PC-9 (cell line): ENCODE data around the gene CYP11A1. TPM values are rescaled to one million over a fixed set of nuclear protein-coding genes. Genes with fewer than 3 reads are reported as not detected.

Experiments used
- BruUV-seq: library from RNA; stranded (reverse); fragments of 400-500 nt; replicated peaks from 2 replicates; lab custom pipeline; 2021; lab: Mats Ljungman, UMichigan
- CTCF ChIA-PET: fragments of 300-600 bp; sonication (Branson Sonifier 250); formaldehyde crosslinking; loops from one replicate; lab custom pipeline; 2022; ENCODE audit warnings: antibody characterized with exemption; lab: Charles Lee
- POLR2A ChIA-PET: fragments of 300-600 bp; sonication (Branson Sonifier 250); formaldehyde crosslinking; loops from one replicate; lab custom pipeline; 2022; ENCODE audit warnings: antibody characterized with exemption; ENCODE audit not compliant: unreplicated experiment; lab: Charles Lee
- DNase-seq, 2 experiments: peaks; one replicate each; pipeline versions ENCODE4 v3.0.0 to v3.0.0-alpha.2; 2015 to 2022; ENCODE audit warnings: mixed read lengths in 1 of 2
- H2AFZ ChIP-seq: fragments of 200-600 bp; sonication (generic); 2 replicates; pipeline ENCODE4 v1.8.1; 2017; ENCODE audit warnings: antibody characterized with exemption
- H3F3A ChIP-seq: fragments of 200-600 bp; sonication (generic); 2 replicates; pipeline ENCODE4 v1.8.1; 2017; ENCODE audit warnings: antibody characterized with exemption, mild to moderate bottlenecking, low read depth; ENCODE audit not compliant: insufficient read depth
- H3K27ac ChIP-seq: fragments of 200-600 bp; sonication (generic); 2 replicates; pipeline ENCODE4 v1.6.1; 2016; ENCODE audit warnings: mixed run types
- H3K27me3 ChIP-seq: fragments of 200-600 bp; sonication (generic); 2 replicates; pipeline ENCODE4 v1.6.1; 2016; ENCODE audit warnings: low read depth, mixed run types; ENCODE audit not compliant: insufficient read depth
- H3K36me3 ChIP-seq: fragments of 200-600 bp; sonication (generic); 2 replicates; pipeline ENCODE4 v1.6.1; 2016; ENCODE audit warnings: low read depth, mixed run types
- H3K4me1 ChIP-seq: fragments of 200-600 bp; sonication (generic); replicated peaks from 2 replicates; pipeline ENCODE4 v1.6.1; 2016; ENCODE audit warnings: mixed run types; ENCODE audit not compliant: insufficient read depth
- H3K4me2 ChIP-seq: fragments of 200-600 bp; sonication (generic); 2 replicates; pipeline ENCODE4 v1.6.1; 2017; ENCODE audit warnings: mixed run types
- H3K4me3 ChIP-seq: fragments of 200-600 bp; sonication (generic); 2 replicates; pipeline ENCODE4 v1.6.1; 2016; ENCODE audit warnings: mixed run types
- H3K79me2 ChIP-seq: fragments of 200-600 bp; sonication (generic); 2 replicates; pipeline ENCODE4 v1.6.1; 2017; ENCODE audit warnings: low read depth, mixed run types
- H3K9me2 ChIP-seq: fragments of 200-600 bp; sonication (generic); 2 replicates; pipeline ENCODE4 v1.8.1; 2017; ENCODE audit warnings: mild to moderate bottlenecking; ENCODE audit not compliant: insufficient read depth
- H3K9me3 ChIP-seq: fragments of 200-600 bp; sonication (generic); 2 replicates; pipeline ENCODE4 v1.8.1; 2016; ENCODE audit warnings: low read depth; ENCODE audit not compliant: insufficient read depth
- H4K20me1 ChIP-seq: fragments of 200-600 bp; sonication (generic); 2 replicates; pipeline ENCODE4 v1.8.1; 2017; ENCODE audit not compliant: insufficient read depth
- EZH2 ChIP-seq: fragments of 200-600 bp; sonication (generic); IDR thresholded peaks from 2 replicates; pipeline ENCODE4 v1.8.0; 2017; ENCODE audit warnings: antibody characterized with exemption, low read depth
- intact Hi-C: fragments of 100-400 bp; cut with micrococcal nuclease; formaldehyde crosslinking; loops from one replicate; pipeline ENCODE4 v1.10.0; 2022; ENCODE audit not compliant: unreplicated experiment
- total RNA-seq: library from RNA; stranded (reverse); gene quantifications from 2 replicates; pipeline ENCODE4 v1.2.3, GENCODE V29; 2021
- TF ChIP-seq, protein P1 (sequence below): fragments of 200-600 bp; sonication (generic); conservative IDR thresholded peaks from 2 replicates; pipeline ENCODE4 v1.6.1; 2017; ENCODE audit warnings: mixed run types, antibody characterized with exemption, mild to moderate bottlenecking, moderate library complexity

The CYP11A1 gene
- total RNA-seq, 1 experiment from 2014 or later, result 7.1 TPM

DNA sequence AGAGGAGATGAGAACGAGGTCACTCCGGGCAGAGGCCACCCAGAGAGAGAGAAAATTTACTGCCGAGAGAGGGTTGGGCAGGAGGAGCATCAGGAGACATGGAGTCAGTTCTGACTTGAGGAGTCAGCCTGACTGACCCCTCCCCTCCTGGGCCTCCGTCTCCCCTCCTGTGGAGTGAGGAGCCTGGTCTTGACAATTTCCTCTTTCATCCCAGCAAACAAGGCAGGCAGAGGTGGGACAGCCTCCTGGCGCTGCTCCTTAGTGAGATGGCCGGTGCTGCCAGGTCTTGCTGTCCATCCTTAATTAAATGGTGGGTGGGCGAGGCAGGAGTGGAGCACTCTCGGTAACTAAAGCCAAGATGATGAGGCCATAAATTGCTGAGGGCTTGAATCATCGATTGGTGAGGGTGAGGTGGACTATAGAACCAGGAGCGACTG, 60.6 kb downstream of the CYP11A1 start:
- TF ChIP-seq, protein P1, sequence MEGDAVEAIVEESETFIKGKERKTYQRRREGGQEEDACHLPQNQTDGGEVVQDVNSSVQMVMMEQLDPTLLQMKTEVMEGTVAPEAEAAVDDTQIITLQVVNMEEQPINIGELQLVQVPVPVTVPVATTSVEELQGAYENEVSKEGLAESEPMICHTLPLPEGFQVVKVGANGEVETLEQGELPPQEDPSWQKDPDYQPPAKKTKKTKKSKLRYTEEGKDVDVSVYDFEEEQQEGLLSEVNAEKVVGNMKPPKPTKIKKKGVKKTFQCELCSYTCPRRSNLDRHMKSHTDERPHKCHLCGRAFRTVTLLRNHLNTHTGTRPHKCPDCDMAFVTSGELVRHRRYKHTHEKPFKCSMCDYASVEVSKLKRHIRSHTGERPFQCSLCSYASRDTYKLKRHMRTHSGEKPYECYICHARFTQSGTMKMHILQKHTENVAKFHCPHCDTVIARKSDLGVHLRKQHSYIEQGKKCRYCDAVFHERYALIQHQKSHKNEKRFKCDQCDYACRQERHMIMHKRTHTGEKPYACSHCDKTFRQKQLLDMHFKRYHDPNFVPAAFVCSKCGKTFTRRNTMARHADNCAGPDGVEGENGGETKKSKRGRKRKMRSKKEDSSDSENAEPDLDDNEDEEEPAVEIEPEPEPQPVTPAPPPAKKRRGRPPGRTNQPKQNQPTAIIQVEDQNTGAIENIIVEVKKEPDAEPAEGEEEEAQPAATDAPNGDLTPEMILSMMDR, result no peak
- no peak for TF ChIP-seq EZH2
- BruUV-seq, result no TSS peak
- Histone ChIP-seq H4K20me1 (no peaks in the 10 kb centered on the region), H3K36me3 (no peaks in the 10 kb centered on the region), H3K4me1 (peaks cover 6% of the 10 kb centered on the region; the same call in 1 of the 2 replicates), H3K9me3 (no peaks in the 10 kb centered on the region), H3K4me2 (no peak overlapping the region), H3K4me3 (no peak overlapping the region), H3K79me2 (no peaks in the 10 kb centered on the region), H3K9me2 (no peaks in the 10 kb centered on the region), H3K27me3 (no peaks in the 10 kb centered on the region), H3K27ac (no peak overlapping the region), H2AFZ (no peak overlapping the region), H3F3A (no peaks in the 10 kb centered on the region)
- no peak for DNase-seq
- ChIA-PET POLR2A (no interaction called here), CTCF (interaction anchor here (1.3 to 1.9 kb wide), 3 partner anchors 14 to 334 kb away, joined by 7 to 22 read pairs (median 10); no protein-coding TSS in a partner anchor)
- intact Hi-C loops, result loop anchor here (1.0 to 5.0 kb wide), 3 partner anchors 104 to 334 kb away; partner anchors contain the start of gene STRA6

DNA sequence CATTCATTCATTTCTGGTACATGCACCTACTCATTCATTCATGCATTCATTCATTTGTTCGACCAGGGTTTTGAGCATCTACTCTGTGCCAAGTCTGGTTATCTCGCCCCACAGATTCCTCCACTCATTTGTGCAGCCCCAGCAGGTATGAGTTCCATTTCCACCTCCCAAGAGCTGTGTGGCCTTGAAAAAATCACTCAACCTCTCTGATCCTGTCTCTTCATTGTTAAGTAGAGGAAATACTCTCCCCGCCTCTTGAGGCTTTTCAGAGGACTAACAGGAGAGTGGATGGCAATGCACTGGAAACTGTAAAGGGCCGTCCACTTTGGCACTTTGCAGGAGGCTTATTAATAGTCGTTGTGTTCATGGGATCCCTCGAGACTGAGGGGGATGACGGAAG, 61.8 kb downstream of the CYP11A1 start:
- no peak overlapping the region for H3K4me3 ChIP-seq
- H3K27me3 ChIP-seq, result 0 out of 2 replicates have a peak, but pooled peaks cover 4% of the 10 kb centered on the region
- TF ChIP-seq, protein P1, result no peak
- TF ChIP-seq EZH2, result no peak
- H4K20me1 ChIP-seq, result no peaks in the 10 kb centered on the region
- peaks cover 6% of the 10 kb centered on the region; the same call in 1 of the 2 replicates for H3K4me1 ChIP-seq
- no peaks in the 10 kb centered on the region for H3K36me3 ChIP-seq
- no TSS peak for BruUV-seq
- H3K4me2 ChIP-seq, result no peak overlapping the region
- no peak overlapping the region for H3K27ac ChIP-seq
- no peaks in the 10 kb centered on the region for H3K9me2 ChIP-seq
- no peaks in the 10 kb centered on the region for H3K9me3 ChIP-seq
- CTCF ChIA-PET, result no interaction called here
- H2AFZ ChIP-seq, result no peak overlapping the region
- H3F3A ChIP-seq, result no peaks in the 10 kb centered on the region
- no peaks in the 10 kb centered on the region for H3K79me2 ChIP-seq
- intact Hi-C loops, result loop anchor here (2.0 to 5.0 kb wide), 2 partner anchors 103 to 333 kb away; partner anchors contain the start of gene STRA6
- no peak for DNase-seq
- POLR2A ChIA-PET, result no interaction called here

DNA sequence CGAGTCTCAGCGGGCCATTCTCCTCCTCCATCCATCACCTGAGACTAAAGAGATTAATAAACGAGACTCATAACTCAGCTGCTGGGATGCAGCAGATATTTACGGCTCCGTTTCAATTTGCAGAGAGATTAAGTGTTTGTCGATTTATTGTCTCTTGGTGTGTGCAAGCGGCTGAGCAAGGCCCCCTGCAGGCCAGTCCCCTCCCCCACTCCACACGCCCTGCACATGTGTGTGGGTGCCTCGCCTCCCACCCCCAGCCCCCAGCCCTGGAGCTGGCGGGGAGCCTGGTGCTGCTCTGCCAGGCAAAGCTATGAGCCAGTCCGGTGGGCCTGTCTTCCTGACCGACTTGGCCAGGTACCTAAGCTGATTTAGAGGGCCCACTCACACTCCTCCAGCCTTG, 63.0 kb downstream of the CYP11A1 start:
- H2AFZ ChIP-seq, result no peak overlapping the region
- no peak for DNase-seq
- intact Hi-C loops, result loop anchor here (5.0 kb wide), 2 partner anchors 62 to 127 kb away; no protein-coding TSS in a partner anchor
- 0 out of 2 replicates have a peak, but pooled peaks cover 4% of the 10 kb centered on the region for H3K27me3 ChIP-seq
- H3K4me3 ChIP-seq, result no peak overlapping the region
- H3K4me1 ChIP-seq, result peaks cover 6% of the 10 kb centered on the region; the same call in 1 of the 2 replicates
- H3K27ac ChIP-seq, result no peak overlapping the region
- TF ChIP-seq EZH2, result no peak
- TF ChIP-seq, protein P1, result no peak
- no TSS peak for BruUV-seq
- no peaks in the 10 kb centered on the region for H4K20me1 ChIP-seq
- H3K36me3 ChIP-seq, result no peaks in the 10 kb centered on the region
- H3K9me3 ChIP-seq, result no peaks in the 10 kb centered on the region
- no peaks in the 10 kb centered on the region for H3F3A ChIP-seq
- no peaks in the 10 kb centered on the region for H3K79me2 ChIP-seq
- ChIA-PET CTCF (no interaction called here), POLR2A (no interaction called here)
- no peaks in the 10 kb centered on the region for H3K9me2 ChIP-seq
- no peak overlapping the region for H3K4me2 ChIP-seq
